SH-SY5Y (cell line): ENCODE data around the gene IL3.

Experiments
- GATA2 ChIP-seq: IDR thresholded peaks from 2 replicates; pipeline ENCODE4 v1.6.1; 2011; ENCODE audit warnings: mild to moderate bottlenecking, low read depth, low read length
- GATA3 ChIP-seq: IDR thresholded peaks from 2 replicates; pipeline ENCODE4 v1.6.1; 2011; ENCODE audit warnings: low read depth, mild to moderate bottlenecking, low read length, moderate library complexity

GRCh38 chr5:132021654-132022053 lies 38.8 kb upstream of the IL3 start:
- TF ChIP-seq GATA2 (no peak), GATA3 (no peak)
